Myocyte (in vitro differentiated cells): ENCODE data around the gene KAZN. TPM values are rescaled to one million over a fixed set of nuclear protein-coding genes. Genes with fewer than 3 reads are reported as not detected.

ENCODE experiments used
- DNase-seq: peaks from one replicate; pipeline ENCODE4 v3.0.0-alpha.2; 2012; ENCODE audit warnings: low read depth
- total RNA-seq: library from RNA; depleted of rRNA; stranded (reverse); fragments of >200 nt; gene quantifications from 2 replicates; pipeline ENCODE4 v1.2.3, GENCODE V29; 2014

KAZN gene
- total RNA-seq, 1 donor from 2014 or later = 15.0 TPM

- DNase-seq = no peak
Observed at GRCh38 chr1:14707531-14708445, 109.3 kb downstream of the KAZN start.

- DNase-seq = no peak
Observed at GRCh38 chr1:14710331-14710730, 111.8 kb downstream of the KAZN start.

- DNase-seq = no peak
Observed at GRCh38 chr1:14712136-14712535, 113.7 kb downstream of the KAZN start.

- DNase-seq = no peak
Observed at GRCh38 chr1:14713077-14713476, 114.6 kb downstream of the KAZN start.

GRCh38 chr1:14715266-14715665 lies 116.8 kb downstream of the KAZN start:
- DNase-seq = no peak

- no peak for DNase-seq
Observed at GRCh38 chr1:14715802-14716201, 117.3 kb downstream of the KAZN start.

- no peak for DNase-seq
Observed at GRCh38 chr1:14716474-14716873, 118.0 kb downstream of the KAZN start.

- DNase-seq = no peak
Observed at GRCh38 chr1:14718476-14718875, 120.0 kb downstream of the KAZN start.

- no peak for DNase-seq
Observed at GRCh38 chr1:14723401-14723800, 124.9 kb downstream of the KAZN start.

GRCh38 chr1:14724246-14724645 lies 125.8 kb downstream of the KAZN start:
- DNase-seq = no peak

GRCh38 chr1:14724678-14725077 lies 126.2 kb downstream of the KAZN start:
- DNase-seq = no peak

- no peak for DNase-seq
Observed at GRCh38 chr1:14725238-14725637, 126.8 kb downstream of the KAZN start.

- DNase-seq = no peak
Observed at GRCh38 chr1:14725695-14726094, 127.2 kb downstream of the KAZN start.

GRCh38 chr1:14726606-14727005 lies 128.1 kb downstream of the KAZN start:
- no peak for DNase-seq

GRCh38 chr1:14728516-14728915 lies 130.0 kb downstream of the KAZN start:
- DNase-seq = no peak

GRCh38 chr1:14732728-14733047 lies 134.2 kb downstream of the KAZN start:
- no peak for DNase-seq

GRCh38 chr1:14733048-14733778 lies 134.7 kb downstream of the KAZN start:
- DNase-seq = no peak

GRCh38 chr1:14733779-14734140 lies 135.3 kb downstream of the KAZN start:
- no peak for DNase-seq

GRCh38 chr1:14735841-14736240 lies 137.4 kb downstream of the KAZN start:
- DNase-seq = no peak

- DNase-seq = no peak
Observed at GRCh38 chr1:14737561-14738094, 139.1 kb downstream of the KAZN start.

- DNase-seq = no peak
Observed at GRCh38 chr1:14738235-14738634, 139.8 kb downstream of the KAZN start.

GRCh38 chr1:14738647-14739046 lies 140.2 kb downstream of the KAZN start:
- DNase-seq = no peak
